HL-60 (cell line): ENCODE measurements around the gene ERCC4.

ENCODE experiments used
- TF ChIP-seq, protein P1 (sequence below): IDR thresholded peaks from one replicate; pipeline ENCODE4 v1.5.1; 2011; ENCODE audit warnings: low read length, control low read depth, inconsistent platforms; ENCODE audit not compliant: insufficient read depth
- TF ChIP-seq, protein P2 (sequence below): IDR thresholded peaks from 2 replicates; pipeline ENCODE4 v1.6.1; 2012; ENCODE audit warnings: low read depth; ENCODE audit not compliant: insufficient replicate concordance

DNA sequence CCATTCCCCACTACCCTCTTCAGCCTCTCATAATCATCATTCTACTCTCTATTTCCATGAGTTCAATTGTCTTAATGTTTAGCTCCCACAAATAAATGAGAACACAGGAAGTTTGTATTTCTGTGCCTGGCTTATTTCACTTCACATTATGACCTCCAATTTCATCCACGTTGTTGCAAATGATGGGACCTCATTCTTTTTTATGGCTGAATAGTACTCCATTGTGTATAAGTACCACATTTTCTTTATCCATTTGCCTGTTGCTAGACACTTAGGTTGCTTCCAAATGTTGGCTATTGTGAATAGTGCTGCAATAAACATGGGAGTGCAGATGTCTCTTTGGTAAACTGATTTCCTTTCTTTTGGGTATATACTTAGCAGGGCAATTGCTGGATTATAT lies 42.3 kb downstream of the ERCC4 start:
- TF ChIP-seq, protein P1, sequence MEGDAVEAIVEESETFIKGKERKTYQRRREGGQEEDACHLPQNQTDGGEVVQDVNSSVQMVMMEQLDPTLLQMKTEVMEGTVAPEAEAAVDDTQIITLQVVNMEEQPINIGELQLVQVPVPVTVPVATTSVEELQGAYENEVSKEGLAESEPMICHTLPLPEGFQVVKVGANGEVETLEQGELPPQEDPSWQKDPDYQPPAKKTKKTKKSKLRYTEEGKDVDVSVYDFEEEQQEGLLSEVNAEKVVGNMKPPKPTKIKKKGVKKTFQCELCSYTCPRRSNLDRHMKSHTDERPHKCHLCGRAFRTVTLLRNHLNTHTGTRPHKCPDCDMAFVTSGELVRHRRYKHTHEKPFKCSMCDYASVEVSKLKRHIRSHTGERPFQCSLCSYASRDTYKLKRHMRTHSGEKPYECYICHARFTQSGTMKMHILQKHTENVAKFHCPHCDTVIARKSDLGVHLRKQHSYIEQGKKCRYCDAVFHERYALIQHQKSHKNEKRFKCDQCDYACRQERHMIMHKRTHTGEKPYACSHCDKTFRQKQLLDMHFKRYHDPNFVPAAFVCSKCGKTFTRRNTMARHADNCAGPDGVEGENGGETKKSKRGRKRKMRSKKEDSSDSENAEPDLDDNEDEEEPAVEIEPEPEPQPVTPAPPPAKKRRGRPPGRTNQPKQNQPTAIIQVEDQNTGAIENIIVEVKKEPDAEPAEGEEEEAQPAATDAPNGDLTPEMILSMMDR, result no peak
- TF ChIP-seq, protein P2, sequence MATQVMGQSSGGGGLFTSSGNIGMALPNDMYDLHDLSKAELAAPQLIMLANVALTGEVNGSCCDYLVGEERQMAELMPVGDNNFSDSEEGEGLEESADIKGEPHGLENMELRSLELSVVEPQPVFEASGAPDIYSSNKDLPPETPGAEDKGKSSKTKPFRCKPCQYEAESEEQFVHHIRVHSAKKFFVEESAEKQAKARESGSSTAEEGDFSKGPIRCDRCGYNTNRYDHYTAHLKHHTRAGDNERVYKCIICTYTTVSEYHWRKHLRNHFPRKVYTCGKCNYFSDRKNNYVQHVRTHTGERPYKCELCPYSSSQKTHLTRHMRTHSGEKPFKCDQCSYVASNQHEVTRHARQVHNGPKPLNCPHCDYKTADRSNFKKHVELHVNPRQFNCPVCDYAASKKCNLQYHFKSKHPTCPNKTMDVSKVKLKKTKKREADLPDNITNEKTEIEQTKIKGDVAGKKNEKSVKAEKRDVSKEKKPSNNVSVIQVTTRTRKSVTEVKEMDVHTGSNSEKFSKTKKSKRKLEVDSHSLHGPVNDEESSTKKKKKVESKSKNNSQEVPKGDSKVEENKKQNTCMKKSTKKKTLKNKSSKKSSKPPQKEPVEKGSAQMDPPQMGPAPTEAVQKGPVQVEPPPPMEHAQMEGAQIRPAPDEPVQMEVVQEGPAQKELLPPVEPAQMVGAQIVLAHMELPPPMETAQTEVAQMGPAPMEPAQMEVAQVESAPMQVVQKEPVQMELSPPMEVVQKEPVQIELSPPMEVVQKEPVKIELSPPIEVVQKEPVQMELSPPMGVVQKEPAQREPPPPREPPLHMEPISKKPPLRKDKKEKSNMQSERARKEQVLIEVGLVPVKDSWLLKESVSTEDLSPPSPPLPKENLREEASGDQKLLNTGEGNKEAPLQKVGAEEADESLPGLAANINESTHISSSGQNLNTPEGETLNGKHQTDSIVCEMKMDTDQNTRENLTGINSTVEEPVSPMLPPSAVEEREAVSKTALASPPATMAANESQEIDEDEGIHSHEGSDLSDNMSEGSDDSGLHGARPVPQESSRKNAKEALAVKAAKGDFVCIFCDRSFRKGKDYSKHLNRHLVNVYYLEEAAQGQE, result no peak
